OCI-LY3 (cell line): ENCODE results near the gene FAM53B.

ENCODE experiments used
- CTCF ChIP-seq: fragments of 200-600, 300-600 bp; sonication (generic); IDR thresholded peaks from 2 replicates; pipeline ENCODE4 v1.5.1; 2014; ENCODE audit warnings: antibody characterized with exemption, low read length, low read depth
- EZH2phosphoT487 ChIP-seq: fragments of 200-600 bp; shearing (Covaris generic); IDR thresholded peaks from 2 replicates; pipeline ENCODE4 v1.6.1; 2018; ENCODE audit warnings: antibody characterized with exemption, mixed run types, low read depth

- TF ChIP-seq CTCF (no peak), EZH2phosphoT487 (no peak)
These were observed 95.0 kb downstream of the FAM53B start for GRCh38 chr10:124649214-124649613.
